Activated naive CD8-positive, alpha-beta T cell treated with anti-CD3 and anti-CD28 coated beads, Interleukin-2, amount 10 ng/mL, durations not matched to agents 7 days and 5 days (primary cell): ENCODE results near the gene SRSF10. TPM values are rescaled to one million over a fixed set of nuclear protein-coding genes. Genes with fewer than 3 reads are reported as not detected.
A peak's percentile ranks its signal among the peaks of the same experiment; 100 is the strongest.

Experiments
- ATAC-seq: fragments of 150-1000 bp; cut with Tn5 transposase; one replicate; pipeline ENCODE4 v1.10.0; 2021; ENCODE audit warnings: low read depth, moderate library complexity
- POLR2A ChIA-PET: fragments of 350-600 bp; sonication (Branson Sonifier 250); formaldehyde crosslinking; loops from one replicate; lab custom pipeline; 2021; ENCODE audit warnings: antibody characterized with exemption; lab: Charles Lee
- DNase-seq: peaks from one replicate; pipeline ENCODE4 v3.0.0; 2021
- H3K27ac Mint-ChIP-seq: one replicate; pipeline ENCODE4 v1.8.0; 2022; ENCODE audit warnings: mild to moderate bottlenecking, mixed read lengths
- H3K27me3 Mint-ChIP-seq: one replicate; pipeline ENCODE4 v1.8.0; 2022; ENCODE audit warnings: mild to moderate bottlenecking, moderate library complexity, mixed read lengths
- H3K36me3 Mint-ChIP-seq: one replicate; pipeline ENCODE4 v1.8.0; 2021; ENCODE audit warnings: mild to moderate bottlenecking, mixed read lengths
- H3K4me1 Mint-ChIP-seq: one replicate; pipeline ENCODE4 v1.8.0; 2021; ENCODE audit warnings: mixed read lengths
- H3K4me3 Mint-ChIP-seq: one replicate; pipeline ENCODE4 v1.8.0; 2022; ENCODE audit warnings: mild to moderate bottlenecking, moderate library complexity, mixed read lengths
- H3K9me3 Mint-ChIP-seq: one replicate; pipeline ENCODE4 v1.8.0; 2021; ENCODE audit warnings: mixed read lengths
- total RNA-seq, 2 experiments: library from RNA; stranded (reverse); gene quantifications; one replicate each; pipeline ENCODE4 v1.2.3, GENCODE V29; 2021

The SRSF10 gene
- total RNA-seq, 2 experiments from 2014 or later: 202 to 223 TPM

DNA sequence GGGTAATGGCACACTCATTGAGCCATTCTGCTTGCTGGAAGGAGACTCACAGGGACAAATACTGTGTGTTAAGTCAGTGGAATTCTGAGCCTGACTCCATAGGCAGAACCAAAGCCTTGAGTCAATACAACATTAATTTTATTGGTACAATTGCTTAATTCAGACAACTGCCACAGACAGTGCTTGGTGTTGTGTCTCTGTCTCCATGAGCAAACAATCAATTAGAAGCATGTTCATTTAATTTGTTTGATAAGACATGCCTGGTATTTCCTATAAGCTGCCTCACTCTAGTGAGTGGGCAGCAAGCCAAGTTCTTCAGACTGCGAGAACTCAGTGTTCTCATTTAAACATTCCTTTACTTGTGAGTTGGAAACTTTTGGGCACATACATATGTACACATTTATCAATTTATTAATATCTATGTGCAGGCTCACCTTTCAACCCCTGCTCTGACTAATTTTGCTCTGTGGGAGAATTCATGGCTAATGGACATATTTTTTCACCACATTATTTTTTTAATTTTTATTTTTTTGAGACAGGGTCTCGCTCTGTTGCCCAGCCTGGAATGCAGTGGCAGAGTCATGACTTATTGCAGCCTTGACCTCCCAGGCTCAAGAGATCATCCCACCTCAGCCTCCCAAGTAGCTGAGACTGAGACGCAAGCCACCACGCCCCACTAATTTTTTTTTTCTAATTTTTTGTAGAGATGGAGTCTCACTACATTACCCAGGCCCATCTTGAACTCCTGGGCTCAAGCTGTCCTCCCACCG, 4.5 kb upstream of the SRSF10 start:
- H3K36me3 Mint-ChIP-seq: peaks cover under 1% of the 10 kb centered on the region
- H3K27me3 Mint-ChIP-seq: no peaks in the 10 kb centered on the region
- H3K27ac Mint-ChIP-seq: no peak overlapping the region
- peaks cover 18% of the 10 kb centered on the region for H3K4me1 Mint-ChIP-seq
- DNase-seq (no peak), ATAC-seq (no peak)
- no peaks in the 10 kb centered on the region for H3K9me3 Mint-ChIP-seq
- POLR2A ChIA-PET: no interaction called here
- H3K4me3 Mint-ChIP-seq: no peak overlapping the region

DNA sequence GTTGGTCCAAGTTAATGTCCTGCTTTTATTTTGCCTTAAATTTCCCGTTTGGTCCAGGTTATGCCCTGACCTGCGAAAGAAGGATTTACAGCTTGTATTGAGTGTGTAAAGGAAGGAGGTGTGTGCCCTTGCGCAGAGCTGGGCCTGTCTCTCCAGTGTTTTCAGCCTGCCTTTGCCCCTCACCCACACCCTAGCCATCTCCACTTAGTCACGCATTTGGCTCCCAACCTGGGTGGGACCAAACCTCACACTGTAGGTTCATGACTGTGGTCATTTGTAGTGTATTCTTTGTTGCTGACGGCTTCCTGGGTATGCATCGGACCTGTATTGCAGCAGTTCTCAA, 572 bp upstream of the SRSF10 start:
- Mint-ChIP-seq H3K27me3 (no peaks in the 10 kb centered on the region), H3K4me1 (peaks cover 34% of the 10 kb centered on the region), H3K4me3 (peak overlapping the region; percentile 93), H3K27ac (peak overlapping the region; percentile 98), H3K9me3 (no peaks in the 10 kb centered on the region), H3K36me3 (peaks cover 31% of the 10 kb centered on the region)
- ATAC-seq (peak; percentile 43), DNase-seq (peak; percentile 63)
- POLR2A ChIA-PET: interaction anchor here (0.6 to 8.3 kb wide), 11 partner anchors 8 to 238 kb away, joined by 3 to 155 read pairs (median 5); partner anchors contain the start of genes ELOA, HMGCL and PNRC2

DNA sequence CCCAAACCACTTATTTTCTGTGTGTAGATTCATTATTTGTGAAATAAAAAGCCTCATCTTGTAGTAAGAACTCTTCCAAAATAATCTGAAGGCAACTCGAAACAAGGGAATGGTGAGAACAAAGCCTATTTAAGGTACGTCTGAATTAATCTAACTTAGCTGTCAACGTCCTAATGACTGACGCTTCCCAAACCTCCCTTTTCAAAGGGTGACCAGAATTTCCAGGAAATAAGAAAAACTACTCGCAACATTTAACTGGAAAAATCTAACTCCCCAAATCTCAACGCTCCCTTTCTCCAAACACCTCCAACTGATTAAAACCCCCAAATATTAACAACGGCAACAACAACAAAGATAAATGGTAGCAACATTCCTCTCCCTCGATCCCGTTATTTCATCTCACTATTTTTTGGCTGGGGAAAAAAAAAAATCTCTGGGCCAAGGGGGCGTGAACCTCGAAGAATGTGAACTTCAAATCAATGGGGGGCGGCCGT, 693 bp downstream of the SRSF10 start:
- H3K27ac Mint-ChIP-seq: peak overlapping the region; percentile 98
- POLR2A ChIA-PET: interaction anchor here (1.0 to 8.3 kb wide), 7 partner anchors 7 to 288 kb away, joined by 3 to 155 read pairs (median 8); partner anchors contain the start of genes PNRC2 and RPL11

DNA sequence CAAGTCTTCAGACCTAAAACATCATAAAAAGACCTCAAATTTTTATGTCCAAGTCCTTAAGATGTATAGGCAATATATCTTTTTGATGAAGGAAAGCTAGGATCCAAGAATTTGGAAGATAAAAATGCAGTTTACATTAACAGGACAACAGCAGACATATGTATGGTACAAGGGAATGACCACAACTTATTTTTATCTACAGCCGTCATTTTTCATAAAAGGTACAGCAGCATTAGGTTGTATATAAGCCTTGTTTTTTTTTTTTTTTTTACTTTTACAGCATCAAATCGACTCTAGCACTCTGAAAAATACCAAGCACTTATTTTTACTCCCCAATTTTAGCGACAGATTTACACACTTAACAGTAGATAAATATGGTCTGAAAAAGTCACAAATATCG, 1.3 kb downstream of the SRSF10 start:
- Mint-ChIP-seq H3K36me3 (peaks cover 43% of the 10 kb centered on the region), H3K27me3 (no peaks in the 10 kb centered on the region), H3K4me1 (peaks cover 43% of the 10 kb centered on the region), H3K27ac (peak overlapping the region; percentile 98), H3K9me3 (no peaks in the 10 kb centered on the region), H3K4me3 (peak overlapping the region; percentile 93)
- POLR2A ChIA-PET: interaction anchor here (1.0 to 8.3 kb wide), 3 partner anchors 15 to 287 kb away, joined by 5 to 155 read pairs (median 15); partner anchors contain the start of genes PNRC2 and RPL11
- DNase-seq: no peak
- ATAC-seq: no peak

More for the DNA sequence above, 693 bp downstream of the SRSF10 start:
- Mint-ChIP-seq H3K4me3 (peak overlapping the region; percentile 93), H3K9me3 (no peaks in the 10 kb centered on the region), H3K27me3 (no peaks in the 10 kb centered on the region), H3K4me1 (peaks cover 42% of the 10 kb centered on the region), H3K36me3 (peaks cover 39% of the 10 kb centered on the region)
- ATAC-seq: no peak
- no peak for DNase-seq

DNA sequence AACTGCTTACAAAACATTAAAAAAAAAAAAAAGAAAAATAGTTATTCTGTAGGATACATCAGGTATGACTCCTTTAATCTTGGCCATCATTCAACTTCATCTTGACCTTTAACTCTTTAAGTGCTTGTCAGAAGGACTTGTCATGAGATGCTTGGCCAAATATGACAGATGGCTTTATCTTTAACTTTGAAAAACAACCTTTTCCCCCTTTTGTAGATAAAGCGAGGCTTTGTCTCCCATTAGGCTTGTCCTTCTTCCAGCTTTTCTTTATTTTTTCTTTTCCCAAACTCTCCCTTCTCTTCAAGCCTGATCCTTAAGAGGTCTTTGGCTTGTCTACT, 2.3 kb downstream of the SRSF10 start:
- H3K27ac Mint-ChIP-seq: peak overlapping the region; percentile 91
- no peaks in the 10 kb centered on the region for H3K27me3 Mint-ChIP-seq
- POLR2A ChIA-PET: interaction anchor here (0.7 to 8.3 kb wide), 3 partner anchors 13 to 572 kb away, joined by 3 to 155 read pairs (median 28); partner anchors contain the start of gene PNRC2
- H3K4me3 Mint-ChIP-seq: peak overlapping the region; percentile 93
- no peaks in the 10 kb centered on the region for H3K9me3 Mint-ChIP-seq
- ATAC-seq (no peak), DNase-seq (no peak)
- peaks cover 47% of the 10 kb centered on the region for H3K36me3 Mint-ChIP-seq
- H3K4me1 Mint-ChIP-seq: peaks cover 45% of the 10 kb centered on the region

DNA sequence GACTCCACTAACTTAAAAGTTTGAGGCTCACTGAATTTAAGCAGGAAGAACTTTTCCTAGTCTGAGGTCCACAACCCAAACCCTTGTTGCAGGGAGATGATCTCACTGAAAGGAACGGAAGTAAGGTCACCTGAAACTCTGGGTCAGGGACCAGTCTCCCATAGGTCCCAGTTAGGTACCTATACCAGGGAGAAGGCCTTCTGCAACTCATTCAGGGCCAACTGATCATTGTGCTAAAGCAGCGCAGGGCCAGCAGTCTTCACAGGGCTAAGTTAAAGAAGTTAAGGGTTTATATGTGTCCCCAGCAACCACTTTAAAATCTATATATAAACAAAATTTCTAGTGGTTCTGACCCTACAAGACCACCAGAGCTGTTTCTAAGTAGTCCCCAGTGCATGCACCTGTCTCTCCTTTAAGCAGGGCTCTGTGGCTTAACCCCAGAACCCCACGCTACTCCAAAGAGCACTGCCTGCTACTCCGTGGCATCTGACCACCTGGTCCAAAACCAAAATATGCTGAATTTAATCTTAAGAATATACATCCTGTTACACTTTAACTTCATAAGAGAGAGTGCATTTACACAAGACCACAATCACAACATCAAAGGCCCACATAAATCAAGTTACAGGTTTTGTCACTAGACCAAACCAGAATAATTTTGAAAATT, 2.8 kb downstream of the SRSF10 start:
- ATAC-seq (no peak), DNase-seq (no peak)
- Mint-ChIP-seq H3K36me3 (peaks cover 49% of the 10 kb centered on the region), H3K4me3 (peak overlapping the region; percentile 93), H3K27me3 (no peaks in the 10 kb centered on the region), H3K9me3 (no peaks in the 10 kb centered on the region), H3K4me1 (peaks cover 45% of the 10 kb centered on the region), H3K27ac (peak overlapping the region; percentile 91)
- POLR2A ChIA-PET: interaction anchor here (0.7 to 8.3 kb wide), 4 partner anchors 9 to 571 kb away, joined by 3 to 155 read pairs (median 16); partner anchors contain the start of gene PNRC2

DNA sequence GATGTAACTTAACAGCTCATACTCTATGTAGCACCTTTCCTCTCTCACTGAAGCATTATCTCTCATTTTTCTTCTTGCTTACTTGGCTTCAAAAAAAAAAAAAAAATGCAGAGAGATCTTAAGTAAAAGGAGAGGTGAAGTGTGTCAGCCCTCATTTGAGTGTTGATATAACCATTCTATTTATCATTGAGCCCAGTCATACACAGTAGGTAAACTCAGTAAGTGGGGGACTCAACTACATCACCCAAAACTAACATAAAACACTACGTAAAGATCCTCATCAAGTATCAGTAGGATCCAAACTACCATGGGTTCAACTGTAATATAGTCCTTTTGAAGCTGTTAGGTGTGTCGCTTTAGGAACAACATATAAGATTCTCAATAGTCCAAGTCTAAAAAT, 12.3 kb downstream of the SRSF10 start:
- Mint-ChIP-seq H3K27me3 (no peaks in the 10 kb centered on the region), H3K4me3 (no peak overlapping the region), H3K4me1 (peaks cover 44% of the 10 kb centered on the region), H3K36me3 (peaks cover 28% of the 10 kb centered on the region), H3K27ac (peak overlapping the region; percentile 13), H3K9me3 (no peaks in the 10 kb centered on the region)
- ATAC-seq (no peak), DNase-seq (no peak)
- POLR2A ChIA-PET: interaction anchor here (1.1 to 1.8 kb wide), 3 partner anchors 8 to 12 kb away, joined by 5 to 8 read pairs (median 5); partner anchors contain the start of genes PNRC2 and SRSF10

DNA sequence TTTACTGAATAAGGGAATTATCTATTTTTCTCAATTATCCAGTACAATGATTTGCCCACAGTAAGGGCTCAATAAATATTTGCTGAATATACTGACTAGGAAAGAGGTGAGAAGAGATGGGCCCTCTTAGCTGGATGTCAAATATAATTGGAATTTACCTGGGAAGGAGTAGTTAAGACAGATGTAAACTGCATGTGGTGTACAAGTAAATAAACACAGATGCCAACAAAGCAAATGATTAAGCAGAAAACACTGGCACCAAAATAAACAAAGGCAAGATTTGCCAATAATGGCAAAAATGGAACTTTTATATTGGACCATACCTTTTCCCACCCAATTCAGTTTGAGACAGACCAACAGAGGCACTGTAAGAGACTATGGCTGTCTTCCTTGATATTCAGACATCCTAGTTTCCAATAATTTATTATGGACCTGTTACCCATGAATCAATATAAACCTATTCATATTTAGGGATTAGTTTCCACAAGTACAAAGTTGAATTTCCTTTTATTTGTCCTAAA, 13.1 kb downstream of the SRSF10 start:
- POLR2A ChIA-PET: interaction anchor here (4.4 kb wide), 1 partner anchor 8 kb away, joined by 28 read pairs; no protein-coding TSS in a partner anchor
- H3K27me3 Mint-ChIP-seq: no peaks in the 10 kb centered on the region
- H3K9me3 Mint-ChIP-seq: no peaks in the 10 kb centered on the region
- H3K27ac Mint-ChIP-seq: peak overlapping the region; percentile 20
- H3K4me3 Mint-ChIP-seq: no peak overlapping the region
- DNase-seq: no peak
- peaks cover 46% of the 10 kb centered on the region for H3K4me1 Mint-ChIP-seq
- H3K36me3 Mint-ChIP-seq: peaks cover 27% of the 10 kb centered on the region
- ATAC-seq: no peak

DNA sequence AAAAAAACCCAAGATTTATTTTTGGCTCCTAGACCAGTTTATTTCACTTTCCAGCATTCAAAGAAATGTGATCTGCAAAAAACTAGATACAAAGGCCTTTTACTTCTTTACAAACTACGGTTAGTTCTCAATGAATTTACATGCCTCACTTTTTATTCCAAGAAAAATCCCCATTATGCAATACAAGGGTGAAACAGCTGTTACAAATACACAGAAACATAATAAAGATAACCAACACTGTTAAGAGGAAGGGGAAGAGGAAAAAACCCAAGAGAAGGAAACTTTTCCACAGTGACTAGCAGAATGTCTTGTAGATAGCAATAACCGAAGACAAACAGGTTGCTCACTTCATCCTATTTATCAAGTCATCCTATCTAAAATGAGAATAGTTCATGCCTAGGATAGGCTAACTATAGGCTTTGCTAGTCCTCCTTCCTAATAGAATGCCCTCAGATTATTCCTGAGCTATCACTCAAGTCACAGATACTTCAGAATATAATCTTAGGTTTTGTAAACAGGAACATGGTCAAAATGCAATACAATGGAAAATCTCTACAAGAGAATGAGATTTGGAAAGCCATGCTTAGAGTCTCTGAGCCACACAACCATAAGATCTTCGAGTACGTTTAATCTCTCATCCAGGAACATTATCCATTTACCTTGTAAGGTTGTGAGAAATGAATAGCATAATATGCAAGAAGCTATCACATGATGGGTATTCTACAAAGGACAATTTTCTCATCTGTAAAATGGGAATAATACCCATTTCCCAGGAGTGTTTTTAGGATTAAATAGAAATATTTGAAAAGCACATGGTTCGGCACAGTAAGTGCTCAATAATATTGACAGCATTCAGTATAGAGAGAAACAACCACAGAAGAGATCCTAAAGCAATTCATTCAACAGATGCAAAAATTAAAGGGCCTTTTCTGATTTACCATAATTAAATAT, 15.1 kb downstream of the SRSF10 start:
- Mint-ChIP-seq H3K4me3 (peak overlapping the region; percentile 12), H3K27ac (peak overlapping the region; percentile 69), H3K9me3 (no peaks in the 10 kb centered on the region), H3K4me1 (peaks cover 53% of the 10 kb centered on the region), H3K27me3 (no peaks in the 10 kb centered on the region), H3K36me3 (peaks cover 36% of the 10 kb centered on the region)
- POLR2A ChIA-PET: interaction anchor here (0.6 to 4.4 kb wide), 3 partner anchors 10 to 224 kb away, joined by 4 to 28 read pairs (median 15); partner anchors contain the start of gene SRSF10
- DNase-seq (no peak), ATAC-seq (no peak)

DNA sequence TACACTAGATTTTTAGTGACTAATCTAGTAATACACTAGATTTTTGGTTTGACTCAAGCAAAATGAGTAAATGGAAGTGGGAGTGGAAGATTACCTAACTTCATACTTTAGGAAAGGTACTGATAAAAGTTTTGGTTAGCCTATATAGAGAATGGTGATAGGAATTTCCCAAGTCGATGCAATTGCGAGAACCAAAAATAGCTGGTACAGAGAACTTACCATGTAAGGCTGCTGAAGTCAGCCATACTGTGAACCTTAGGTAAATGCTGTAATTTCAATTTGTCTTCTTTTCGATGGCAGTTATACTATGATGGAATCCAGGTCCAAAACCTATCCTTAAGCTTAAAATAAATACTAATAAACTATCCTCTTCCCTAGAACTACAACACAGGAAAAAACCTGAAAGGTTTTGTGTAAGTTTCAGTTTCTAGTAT, 15.9 kb downstream of the SRSF10 start:
- Mint-ChIP-seq H3K9me3 (no peaks in the 10 kb centered on the region), H3K36me3 (peaks cover 35% of the 10 kb centered on the region), H3K4me1 (peaks cover 53% of the 10 kb centered on the region), H3K27ac (peak overlapping the region; percentile 69), H3K4me3 (peak overlapping the region; percentile 2), H3K27me3 (no peaks in the 10 kb centered on the region)
- no peak for DNase-seq
- POLR2A ChIA-PET: interaction anchor here (2.9 to 4.4 kb wide), 2 partner anchors 11 to 16 kb away, joined by 15 to 28 read pairs; partner anchors contain the start of gene SRSF10
- ATAC-seq: no peak

DNA sequence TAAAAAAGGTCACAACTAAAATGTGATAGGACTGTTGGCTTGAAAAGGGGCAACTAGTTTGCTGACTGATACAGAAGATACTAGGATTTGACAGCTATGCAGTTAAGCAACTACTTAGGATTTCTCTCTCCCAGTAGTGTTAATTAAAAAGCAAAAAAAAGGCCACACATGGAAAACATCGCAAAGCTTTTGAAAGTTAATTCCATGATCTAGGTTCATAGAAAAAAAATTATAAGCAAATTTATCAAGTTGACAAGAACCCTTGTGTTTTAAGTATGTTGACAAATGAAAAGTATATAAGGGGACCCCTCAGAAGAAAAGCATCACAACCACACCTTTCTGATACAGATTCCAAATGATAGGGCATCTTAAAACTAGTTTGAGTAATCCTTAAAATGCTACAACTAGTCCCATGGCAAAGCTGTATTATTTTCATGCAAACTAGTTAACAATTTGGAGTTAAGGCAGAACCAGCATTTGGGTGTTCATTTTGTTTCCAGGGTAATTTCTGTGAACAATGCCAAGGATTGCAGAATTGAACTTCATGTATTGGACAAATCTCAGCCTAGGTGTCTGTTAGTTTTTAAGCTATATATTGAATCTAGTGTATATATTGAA, 16.4 kb downstream of the SRSF10 start:
- Mint-ChIP-seq H3K27ac (peak overlapping the region; percentile 19), H3K4me3 (peak overlapping the region; percentile 2), H3K27me3 (no peaks in the 10 kb centered on the region), H3K36me3 (peaks cover 35% of the 10 kb centered on the region), H3K9me3 (no peaks in the 10 kb centered on the region), H3K4me1 (peaks cover 51% of the 10 kb centered on the region)
- no peak for DNase-seq
- POLR2A ChIA-PET: interaction anchor here (1.4 to 4.4 kb wide), 3 partner anchors 12 to 26 kb away, joined by 5 to 28 read pairs (median 15); partner anchors contain the start of gene SRSF10
- ATAC-seq: no peak
